ENCODE measurements around the gene EXOC4.

- TF ChIP-seq CTCF (conservative IDR thresholded peaks at IDR 0.05): no peak
- TF ChIP-seq ZFX (IDR thresholded peaks at IDR 0.05): no peak
Observed at GRCh38 chr7:133782470-133782869, 529.6 kb downstream of the EXOC4 start.
